ENCODE data around the gene TMEM44.
"Not testable (repeated sequence)": the region's sequence is repeated elsewhere in the genome, so short reads cannot be mapped to it uniquely, and the experiment has no call there.

Gene TMEM44

GRCh38 chr3:194609601-194610000 lies 23.6 kb downstream of the TMEM44 start:
- no peak for DNase-seq (ENCODE audit: low spot score)

- no peak for DNase-seq (ENCODE audit: low spot score)
Observed at GRCh38 chr3:194608981-194609380, 24.2 kb downstream of the TMEM44 start.

- no peak for DNase-seq (ENCODE audit: low spot score)
Observed at GRCh38 chr3:194607592-194608389, 25.4 kb downstream of the TMEM44 start.

GRCh38 chr3:194606941-194607340 lies 26.3 kb downstream of the TMEM44 start:
- DNase-seq (ENCODE audit: low spot score), result no peak

GRCh38 chr3:194606163-194606562 lies 27.1 kb downstream of the TMEM44 start:
- DNase-seq (ENCODE audit: low spot score), result no peak

GRCh38 chr3:194605314-194605713 lies 27.9 kb downstream of the TMEM44 start:
- not testable (repeated sequence) for DNase-seq (ENCODE audit: low spot score)

- no peak for DNase-seq (ENCODE audit: low spot score)
Observed at GRCh38 chr3:194604837-194605236, 28.4 kb downstream of the TMEM44 start.

- DNase-seq (ENCODE audit: low spot score), result no peak
Observed at GRCh38 chr3:194604126-194604525, 29.1 kb downstream of the TMEM44 start.

GRCh38 chr3:194602669-194603171 lies 30.5 kb downstream of the TMEM44 start:
- DNase-seq (ENCODE audit: low spot score), result no peak

GRCh38 chr3:194598771-194599557 lies 34.3 kb downstream of the TMEM44 start:
- no peak for DNase-seq (ENCODE audit: low spot score)

GRCh38 chr3:194596906-194597305 lies 36.3 kb downstream of the TMEM44 start:
- DNase-seq (ENCODE audit: low spot score), result no peak

- no peak for DNase-seq (ENCODE audit: low spot score)
Observed at GRCh38 chr3:194592798-194593752, 40.1 kb downstream of the TMEM44 start.

- no peak for DNase-seq (ENCODE audit: low spot score)
Observed at GRCh38 chr3:194588741-194589140, 44.5 kb downstream of the TMEM44 start.

GRCh38 chr3:194588236-194588635 lies 45.0 kb downstream of the TMEM44 start:
- no peak for DNase-seq (ENCODE audit: low spot score)

GRCh38 chr3:194587438-194587931 lies 45.7 kb downstream of the TMEM44 start:
- no peak for DNase-seq (ENCODE audit: low spot score)

- DNase-seq (ENCODE audit: low spot score), result no peak
Observed at GRCh38 chr3:194586836-194587235, 46.4 kb downstream of the TMEM44 start.

- DNase-seq (ENCODE audit: low spot score), result no peak
Observed at GRCh38 chr3:194585880-194586281, 47.3 kb downstream of the TMEM44 start.

- DNase-seq (ENCODE audit: low spot score), result no peak
Observed at GRCh38 chr3:194584866-194585265, 48.4 kb downstream of the TMEM44 start.

GRCh38 chr3:194584320-194584776 lies 48.9 kb downstream of the TMEM44 start:
- no peak for DNase-seq (ENCODE audit: low spot score)

- DNase-seq (ENCODE audit: low spot score), result no peak
Observed at GRCh38 chr3:194582196-194582905, 50.9 kb downstream of the TMEM44 start.

- DNase-seq (ENCODE audit: low spot score), result no peak
Observed at GRCh38 chr3:194579091-194579606, 54.1 kb downstream of the TMEM44 start.
